Thyroid gland (tissue), 4 donors: Measurements from ENCODE around the gene WDFY2.

Experiments used
- POLR2A ChIP-seq, 2 donors: fragments of 450-650 bp; IDR thresholded peaks; one replicate each; pipeline ENCODE4 v1.6.1; 2017; ENCODE audit warnings: antibody characterized with exemption in 2 of 2, mild to moderate bottlenecking in 2 of 2, moderate library complexity in 1 of 2
- TF ChIP-seq, protein P1 (sequence below), 6 experiments: fragments of 200-600 bp in 3 of 6; fragments of 450-650 bp in 3 of 6; sonication (generic) in 3 of 6; IDR thresholded peaks; one replicate each; pipeline ENCODE4 v1.5.1; 2016 to 2019; ENCODE audit warnings: antibody characterized with exemption in 6 of 6, mild to moderate bottlenecking in 2 of 6, inconsistent platforms in 1 of 6, moderate library complexity in 1 of 6

DNA sequence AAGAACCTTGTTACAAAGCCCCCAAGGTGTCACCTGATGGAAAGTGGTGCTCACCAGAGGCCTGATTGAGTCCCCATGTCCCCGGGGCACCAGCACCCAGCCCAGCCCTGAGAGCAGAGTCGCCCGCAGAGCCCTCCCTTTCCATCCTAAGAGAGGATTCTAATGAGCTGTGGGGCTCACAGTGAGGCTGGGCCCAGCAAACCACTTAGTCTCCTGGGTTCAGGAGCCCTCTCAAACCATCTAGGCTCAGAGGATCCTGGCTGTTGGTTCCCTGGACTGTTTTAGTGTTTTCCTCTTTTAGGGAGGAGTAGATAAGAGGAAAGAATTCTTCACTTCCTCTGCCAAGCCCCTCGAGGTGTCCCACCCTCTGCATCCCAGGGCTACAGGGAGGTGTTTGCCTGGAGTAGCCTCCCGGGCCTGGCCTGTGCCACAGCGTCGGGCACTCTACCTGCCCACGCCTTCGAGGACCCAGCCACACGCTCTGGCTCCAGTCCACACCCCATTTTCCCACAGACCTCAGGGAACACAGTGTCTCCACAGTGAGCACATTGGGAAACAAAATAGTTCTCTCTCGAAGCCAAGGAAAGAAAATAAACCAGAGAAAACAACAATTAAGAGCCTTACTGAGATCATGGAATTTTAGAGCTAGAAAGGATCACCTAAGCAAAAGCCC is 185.3 kb downstream of the WDFY2 start:
- TF ChIP-seq, protein P1, sequence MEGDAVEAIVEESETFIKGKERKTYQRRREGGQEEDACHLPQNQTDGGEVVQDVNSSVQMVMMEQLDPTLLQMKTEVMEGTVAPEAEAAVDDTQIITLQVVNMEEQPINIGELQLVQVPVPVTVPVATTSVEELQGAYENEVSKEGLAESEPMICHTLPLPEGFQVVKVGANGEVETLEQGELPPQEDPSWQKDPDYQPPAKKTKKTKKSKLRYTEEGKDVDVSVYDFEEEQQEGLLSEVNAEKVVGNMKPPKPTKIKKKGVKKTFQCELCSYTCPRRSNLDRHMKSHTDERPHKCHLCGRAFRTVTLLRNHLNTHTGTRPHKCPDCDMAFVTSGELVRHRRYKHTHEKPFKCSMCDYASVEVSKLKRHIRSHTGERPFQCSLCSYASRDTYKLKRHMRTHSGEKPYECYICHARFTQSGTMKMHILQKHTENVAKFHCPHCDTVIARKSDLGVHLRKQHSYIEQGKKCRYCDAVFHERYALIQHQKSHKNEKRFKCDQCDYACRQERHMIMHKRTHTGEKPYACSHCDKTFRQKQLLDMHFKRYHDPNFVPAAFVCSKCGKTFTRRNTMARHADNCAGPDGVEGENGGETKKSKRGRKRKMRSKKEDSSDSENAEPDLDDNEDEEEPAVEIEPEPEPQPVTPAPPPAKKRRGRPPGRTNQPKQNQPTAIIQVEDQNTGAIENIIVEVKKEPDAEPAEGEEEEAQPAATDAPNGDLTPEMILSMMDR (IDR thresholded peaks at IDR 0.05), result no peak
- peak; percentile 4 to 85 for TF ChIP-seq POLR2A (IDR thresholded peaks at IDR 0.05)
